DND-41 (cell line): ENCODE data around the gene STX17.

Source experiments
- CTCF ChIP-seq: IDR thresholded peaks from 2 replicates; pipeline ENCODE4 v1.5.1; 2012; ENCODE audit warnings: borderline replicate concordance, low read length, moderate library complexity, mild to moderate bottlenecking; ENCODE audit not compliant: poor library complexity, severe bottlenecking; ENCODE audit errors: extremely low read depth
- EZH2 ChIP-seq: IDR thresholded peaks from 3 replicates; pipeline ENCODE4 v1.6.1; 2012; ENCODE audit warnings: borderline replicate concordance, low read depth, mild to moderate bottlenecking, moderate library complexity, low read length, inconsistent platforms; ENCODE audit not compliant: severe bottlenecking

GRCh38 chr9:99860266-99860665 is 46.2 kb upstream of the STX17 start:
- TF ChIP-seq CTCF = no peak
- TF ChIP-seq EZH2 = no peak
